ENCODE measurements around the gene PA2G4. TPM values are rescaled to one million over a fixed set of nuclear protein-coding genes. Genes with fewer than 3 reads are reported as not detected.

PA2G4 gene
- total RNA-seq = 107 and 254 TPM in 2 replicates

DNA sequence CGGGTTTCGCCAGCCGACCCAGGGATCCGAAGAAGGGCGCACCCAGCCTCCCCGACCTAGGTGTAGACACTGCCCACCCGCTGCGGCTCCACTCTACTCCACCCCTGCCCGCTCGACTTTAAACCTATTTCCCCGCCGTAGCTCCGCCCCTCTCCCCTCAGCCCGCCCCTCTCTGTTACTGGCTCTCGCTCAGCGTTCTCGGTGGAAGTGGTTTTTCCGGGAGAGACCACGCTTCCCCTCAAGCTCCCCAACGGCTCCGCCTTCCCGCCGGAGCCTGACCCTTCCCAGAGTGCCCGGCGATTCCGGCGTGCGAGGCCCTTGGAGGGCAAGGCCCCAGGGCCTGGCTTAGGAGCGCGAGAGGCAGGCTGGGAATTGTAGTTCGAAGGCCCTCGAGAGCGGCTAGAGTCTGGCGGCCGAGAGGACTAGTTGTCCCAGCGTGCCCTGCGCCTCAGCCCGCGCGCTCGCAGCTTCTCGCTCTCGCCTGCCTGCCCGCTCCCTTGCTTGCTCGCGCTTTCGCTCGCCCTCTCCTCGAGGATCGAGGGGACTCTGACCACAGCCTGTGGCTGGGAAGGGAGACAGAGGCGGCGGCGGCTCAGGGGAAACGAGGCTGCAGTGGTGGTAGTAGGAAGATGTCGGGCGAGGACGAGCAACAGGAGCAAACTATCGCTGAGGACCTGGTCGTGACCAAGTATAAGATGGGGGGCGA lies at the start of gene PA2G4:
Gene PA2G4 (plus strand): TSS at position 451 of the 706 bp plus-strand sequence. CDS start 179 bp downstream, at position 630.

DNA sequence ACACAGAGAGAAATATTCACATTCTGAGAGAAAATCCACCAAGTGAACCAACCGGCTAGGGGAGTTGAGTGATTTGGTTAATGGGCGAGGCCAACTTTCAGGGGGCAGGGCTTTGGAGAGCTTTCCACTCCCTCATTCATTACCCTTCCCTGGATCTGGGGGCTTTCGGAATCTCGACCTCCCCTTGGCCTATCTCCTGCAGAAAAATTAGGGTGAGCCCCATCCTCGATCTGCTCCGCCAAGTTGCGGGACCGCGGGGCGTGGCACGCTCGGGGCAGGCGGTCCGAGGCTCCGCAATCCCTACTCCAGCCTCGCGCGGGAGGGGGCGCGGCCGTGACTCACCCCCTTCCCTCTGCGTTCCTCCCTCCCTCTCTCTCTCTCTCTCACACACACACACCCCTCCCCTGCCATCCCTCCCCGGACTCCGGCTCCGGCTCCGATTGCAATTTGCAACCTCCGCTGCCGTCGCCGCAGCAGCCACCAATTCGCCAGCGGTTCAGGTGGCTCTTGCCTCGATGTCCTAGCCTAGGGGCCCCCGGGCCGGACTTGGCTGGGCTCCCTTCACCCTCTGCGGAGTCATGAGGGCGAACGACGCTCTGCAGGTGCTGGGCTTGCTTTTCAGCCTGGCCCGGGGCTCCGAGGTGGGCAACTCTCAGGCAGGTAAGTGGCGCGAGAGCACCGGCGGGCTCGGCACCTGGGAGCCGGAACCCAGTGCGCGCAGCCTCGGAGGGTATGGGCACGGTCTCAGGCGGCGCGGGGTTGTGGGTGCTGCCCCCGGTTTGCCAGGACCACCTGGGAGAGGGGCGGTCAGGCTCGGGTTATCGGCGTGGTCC lies 24.4 kb upstream of the PA2G4 start, which contains the start of gene ERBB3:
Gene ERBB3 (plus strand): TSS at position 443 of the 833 bp plus-strand sequence. CDS start 136 bp downstream, at position 579.

GRCh38 chr12:56116267-56117081 lies 12.1 kb downstream of the PA2G4 start, which contains the start of gene RPL41:
Gene RPL41 (plus strand): TSS chr12:56116633.

DNA sequence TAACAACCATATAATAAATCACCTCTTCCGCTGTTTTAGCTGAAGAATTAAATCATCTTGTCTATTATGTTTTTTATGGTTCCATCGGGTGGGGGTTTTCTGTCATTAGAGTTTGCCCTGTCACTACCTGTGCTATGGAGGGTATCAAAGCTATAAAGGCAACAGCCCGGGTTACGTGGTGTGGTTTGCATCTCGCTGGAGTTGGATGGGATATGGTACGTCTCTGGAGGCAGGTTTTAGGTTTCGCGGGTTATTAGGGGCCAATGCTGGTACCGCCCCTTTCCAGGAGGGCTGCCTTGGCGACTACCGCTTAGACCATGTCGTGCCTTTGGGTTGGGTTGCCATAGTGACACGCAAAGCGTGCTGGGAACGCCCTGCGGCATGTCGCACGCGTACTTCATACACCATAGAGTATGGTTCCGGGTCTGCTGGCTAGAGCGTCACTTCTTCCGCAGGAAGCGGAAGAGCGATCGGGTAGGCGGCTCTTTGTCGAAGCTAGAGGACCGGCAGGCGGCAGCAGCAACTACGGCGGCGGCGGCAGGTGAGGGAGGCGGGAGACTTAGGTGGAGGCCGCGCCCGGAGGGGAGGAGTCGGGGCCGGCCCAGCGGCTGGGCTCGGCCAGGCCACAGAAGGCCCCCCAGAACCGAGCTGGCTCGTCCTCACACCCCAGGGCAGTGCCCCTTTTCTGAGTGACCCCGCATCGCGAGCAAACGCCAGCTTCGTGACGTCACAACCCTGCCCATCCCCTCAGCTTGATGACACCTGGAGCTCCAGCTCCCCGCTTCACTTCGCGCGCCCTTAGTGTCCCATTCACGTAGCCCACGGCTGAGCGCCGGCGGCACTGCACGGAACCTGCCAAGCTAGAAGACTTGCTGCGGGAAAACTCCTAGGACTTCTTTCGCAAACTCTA lies 13.7 kb downstream of the PA2G4 start, which contains the start of gene ZC3H10:
Gene ZC3H10 (plus strand): TSS at position 489 of the 910 bp plus-strand sequence. CDS start 2,297 bp downstream, outside the sequence.

GRCh38 chr12:56127888-56128669 lies 23.7 kb downstream of the PA2G4 start, which contains the start of gene ESYT1:
Gene ESYT1 (plus strand): TSS chr12:56128267. CDS start chr12:56128320, 53 bp downstream.

GRCh38 chr12:56152132-56152755 lies 47.9 kb downstream of the PA2G4 start, which contains the start of gene MYL6B:
Gene MYL6B (plus strand): TSS chr12:56152587. CDS start chr12:56153919, 1,332 bp downstream.

GRCh38 chr12:56158029-56158925 lies 53.9 kb downstream of the PA2G4 start, which contains the start of gene MYL6:
Gene MYL6 (plus strand): TSS chr12:56158359. CDS start chr12:56158402, 43 bp downstream.

Other genes starting within 250 kb of the PA2G4 start
- 24.9 and 32.4 TPM in 2 replicates for gene PYM1, start 176.7 kb upstream of the PA2G4 start, total RNA-seq
- 29.8 and 32.7 TPM in 2 replicates for gene DGKA, start 173.4 kb upstream of the PA2G4 start, total RNA-seq
- 0.22 and 1.5 TPM in 2 replicates for gene PMEL, start 138.5 kb upstream of the PA2G4 start, total RNA-seq
- 12.2 and 28.4 TPM in 2 replicates for gene CDK2, start 137.7 kb upstream of the PA2G4 start, total RNA-seq
- gene RAB5B, start 130.5 kb upstream of the PA2G4 start, total RNA-seq = 41.6 and 51.5 TPM in 2 replicates
- 9.1 and 10.8 TPM in 2 replicates for gene SUOX, start 107.3 kb upstream of the PA2G4 start, total RNA-seq
- 1.5 TPM in 2 replicates for gene IKZF4, start 83.5 kb upstream of the PA2G4 start, total RNA-seq
- gene RPS26, start 62.6 kb upstream of the PA2G4 start, total RNA-seq = 174 and 483 TPM in 2 replicates
- 0.11 and 0.75 TPM in 2 replicates for gene ERBB3, start 24.4 kb upstream of the PA2G4 start, total RNA-seq
- 1,557 and 2,417 TPM in 2 replicates for gene RPL41, start 12.1 kb downstream of the PA2G4 start, total RNA-seq
- 4.7 and 6.3 TPM in 2 replicates for gene ZC3H10, start 13.7 kb downstream of the PA2G4 start, total RNA-seq
- gene ESYT1, start 23.7 kb downstream of the PA2G4 start, total RNA-seq = 475 and 484 TPM in 2 replicates
- 59.2 and 112 TPM in 2 replicates for gene MYL6B, start 48.0 kb downstream of the PA2G4 start, total RNA-seq
- gene MYL6, start 53.8 kb downstream of the PA2G4 start, total RNA-seq = 2,082 and 2,483 TPM in 2 replicates
- 46.2 and 47.1 TPM in 2 replicates for gene SMARCC2, start 84.9 kb downstream of the PA2G4 start, total RNA-seq
- gene RNF41, start 117.4 kb downstream of the PA2G4 start, total RNA-seq = 117 and 180 TPM in 2 replicates
- 19.0 and 34.4 TPM in 2 replicates for gene NABP2, start 119.8 kb downstream of the PA2G4 start, total RNA-seq
- 1.00 TPM in 1 of 2 replicates, not detected in the other for gene SLC39A5, start 125.5 kb downstream of the PA2G4 start, total RNA-seq
- 18.0 and 21.7 TPM in 2 replicates for gene ANKRD52, start 153.8 kb downstream of the PA2G4 start, total RNA-seq
- 6.2 and 7.4 TPM in 2 replicates for gene COQ10A, start 162.4 kb downstream of the PA2G4 start, total RNA-seq
- gene CS, start 195.8 kb downstream of the PA2G4 start, total RNA-seq = 68.9 and 122 TPM in 2 replicates
- gene CNPY2, start 211.4 kb downstream of the PA2G4 start, total RNA-seq = 87.5 and 89.6 TPM in 2 replicates
- 22.6 and 25.4 TPM in 2 replicates for gene PAN2, start 229.4 kb downstream of the PA2G4 start, total RNA-seq
- 0.22 TPM in 1 of 2 replicates, not detected in the other for gene IL23A, start 234.3 kb downstream of the PA2G4 start, total RNA-seq

Measured in uterine smooth muscle cell (primary cell).